Pancreas (tissue), 10 donors: Measurements from ENCODE around the gene CFAP410. TPM values are rescaled to one million over a fixed set of nuclear protein-coding genes. Genes with fewer than 3 reads are reported as not detected.

Experiments used
- ATAC-seq, 4 donors: fragments of 200-7000 bp; cut with Tn5 transposase; one replicate each; pipeline versions ENCODE4 v1.8.0 to v1.9.1; 2020; ENCODE audit warnings: mild to moderate bottlenecking in 4 of 4, moderate library complexity in 4 of 4
- DNase-seq, 6 donors: peaks; one replicate each; pipeline ENCODE4 v3.0.0-alpha.2; 2020
- FAIRE-seq: peaks from 2 replicates; lab custom pipeline; 2012; peaks lifted over from hg19 to GRCh38; lab: Jason Lieb, UNC
- H3K27ac ChIP-seq, 4 donors: fragments of 200-600 bp; sonication (generic); 1 replicate in 3 of 4; 2 replicates in 1 of 4; pipeline versions ENCODE4 v1.5.0 to v1.8.0; 2020
- H3K27me3 ChIP-seq, 4 donors: fragments of 200-600 bp; one replicate each; pipeline ENCODE4 v1.8.0; 2021
- H3K36me3 ChIP-seq, 3 donors: fragments of 200-600 bp; sonication (generic) in 1 of 3; one replicate each; pipeline versions ENCODE4 v1.5.0 to v1.8.0; 2020 to 2021
- H3K4me1 ChIP-seq, 3 donors: fragments of 200-600 bp; one replicate each; pipeline ENCODE4 v1.8.0; 2021
- H3K4me3 ChIP-seq, 4 donors: fragments of 200-600 bp; sonication (generic) in 2 of 4; one replicate each; pipeline versions ENCODE4 v1.5.0 to v1.8.0; 2020 to 2021
- H3K9me3 ChIP-seq, 4 donors: fragments of 200-600 bp; one replicate each; pipeline ENCODE4 v1.8.0; 2021
- CTCF ChIP-seq, 4 donors: fragments of 200-600 bp; sonication (generic) in 3 of 4; IDR thresholded peaks; one replicate each; pipeline versions ENCODE4 v1.5.0 to v1.8.0; 2021; ENCODE audit warnings: antibody characterized with exemption in 4 of 4
- WGBS, 2 donors: extraction: QIAGEN DNeasy Blood & Tissue Kit; methylation state at CpG; one replicate each; pipeline ENCODE4 v1.1.7; 2013; 5-methylcytosine and 5-hydroxymethylcytosine counted together
- intact Hi-C, 3 donors: fragments of 100-400 bp; cut with DNase I; formaldehyde crosslinking; loops; one replicate each; pipeline versions ENCODE4 v1.11.1 to v1.14.2; 2022
- polyA plus RNA-seq, 2 donors: library from polyadenylated mRNA; stranded (reverse); fragments of 200-250 nt; gene quantifications; one replicate each; pipeline ENCODE4 v1.2.3, GENCODE V29; 2013
- total RNA-seq, 6 donors: library from RNA; stranded (reverse); fragmentation: NEBNext Ultra II Directional in 4 of 6; extraction: Animal tissue kit (Norgen Biotek cat#: 25700) in 4 of 6; gene quantifications; one replicate each; pipeline versions ENCODE4 v1.2.1 to v1.2.4, GENCODE V29; 2021 to 2023
- donor health status: healthy with polysubstance abuse.
- donor health status: DM: no; HTN: no; CAD: no; lungs with moderate emphysema.
- donor health status: DM: no; HTN: no; CAD: no.
- donor health status: control.
- donor health status: control.
- donor health status: Bipolar disorder and iron deficiency.
- donor health status: DM: yes; HTN: yes; CAD: no.
- donor health status: DM: no; HTN: no; CAD: no.
- donor health status: DM: no; HTN: no; CAD: no.
- donor health status: DM: yes; HTN: yes; CAD: no.

Gene CFAP410
- total and polyA plus RNA-seq, 8 donors: 10.3 to 118 (median 16.3) TPM

- intact Hi-C loops: no loop called here
- Histone ChIP-seq H3K4me1 (no peaks in the 10 kb centered on the region), H3K9me3 (no peaks in the 10 kb centered on the region), H3K4me3 (no peak overlapping the region), H3K36me3 (peaks cover 0 to 38% (median 11%) of the 10 kb centered on the region in 3 donors), H3K27ac (no peak overlapping the region), H3K27me3 (no peaks in the 10 kb centered on the region)
- TF ChIP-seq CTCF (IDR thresholded peaks at IDR 0.05): no peak
- ATAC-seq (no peak), DNase-seq (no peak), FAIRE-seq (no peak)
- WGBS, 2 donors: 94% methylated on average over 15 to 16 of the region's 16 CpGs
These were observed 23.4 kb downstream of the CFAP410 start for GRCh38 chr21:44315691-44316203.

GRCh38 chr21:44314561-44314960, 24.6 kb downstream of the CFAP410 start:
- FAIRE-seq (no peak), ATAC-seq (no peak), DNase-seq (no peak)
- intact Hi-C loops: no loop called here
- H3K27me3 ChIP-seq: no peaks in the 10 kb centered on the region
- no peak for TF ChIP-seq CTCF (IDR thresholded peaks at IDR 0.05)
- H3K27ac ChIP-seq: no peak overlapping the region
- H3K4me1 ChIP-seq: no peaks in the 10 kb centered on the region
- 91 to 94% methylated on average over 11 of the region's 11 CpGs for WGBS, 2 donors
- H3K36me3 ChIP-seq: peaks cover 0 to 31% (median 11%) of the 10 kb centered on the region in 3 donors
- no peaks in the 10 kb centered on the region for H3K9me3 ChIP-seq
- no peak overlapping the region for H3K4me3 ChIP-seq

- TF ChIP-seq CTCF (IDR thresholded peaks at IDR 0.05): no peak
- 90 to 97% methylated on average over 12 to 15 of the region's 15 CpGs for WGBS, 2 donors
- no peaks in the 10 kb centered on the region for H3K4me1 ChIP-seq
- DNase-seq: no peak
- peaks cover 0 to 27% (median 11%) of the 10 kb centered on the region in 3 donors for H3K36me3 ChIP-seq
- no peaks in the 10 kb centered on the region for H3K27me3 ChIP-seq
- H3K4me3 ChIP-seq: no peak overlapping the region
- H3K27ac ChIP-seq: no peak overlapping the region
- no peak for ATAC-seq
- intact Hi-C loops: no loop called here
- H3K9me3 ChIP-seq: no peaks in the 10 kb centered on the region
- FAIRE-seq: no peak
These were observed 25.1 kb downstream of the CFAP410 start for GRCh38 chr21:44314128-44314527.

- DNase-seq: no peak
- no peak for ATAC-seq
- TF ChIP-seq CTCF (IDR thresholded peaks at IDR 0.05): no peak
- no peaks in the 10 kb centered on the region for H3K27me3 ChIP-seq
- H3K9me3 ChIP-seq: no peaks in the 10 kb centered on the region
- H3K4me1 ChIP-seq: no peaks in the 10 kb centered on the region
- no peak overlapping the region for H3K27ac ChIP-seq
- H3K4me3 ChIP-seq: no peak overlapping the region
- no peak for FAIRE-seq
- H3K36me3 ChIP-seq: peaks cover 0 to 24% (median 11%) of the 10 kb centered on the region in 3 donors
- WGBS, 2 donors: 92 to 93% methylated on average over 12 to 13 of the region's 13 CpGs
- intact Hi-C loops: no loop called here
These were observed 25.7 kb downstream of the CFAP410 start for GRCh38 chr21:44313451-44313850.

GRCh38 chr21:44312716-44313115, 26.5 kb downstream of the CFAP410 start:
- H3K36me3 ChIP-seq: peaks cover 0 to 24% (median 11%) of the 10 kb centered on the region in 3 donors
- no peak overlapping the region for H3K27ac ChIP-seq
- 95 to 96% methylated on average over 19 of the region's 19 CpGs for WGBS, 2 donors
- no peak for TF ChIP-seq CTCF (IDR thresholded peaks at IDR 0.05)
- H3K27me3 ChIP-seq: no peaks in the 10 kb centered on the region
- intact Hi-C loops: no loop called here
- ATAC-seq: no peak
- H3K4me1 ChIP-seq: no peaks in the 10 kb centered on the region
- FAIRE-seq: no peak
- DNase-seq: no peak
- H3K9me3 ChIP-seq: no peaks in the 10 kb centered on the region
- no peak overlapping the region for H3K4me3 ChIP-seq
